Measurements from ENCODE around the gene LRRC3C.

The LRRC3C gene

DNA sequence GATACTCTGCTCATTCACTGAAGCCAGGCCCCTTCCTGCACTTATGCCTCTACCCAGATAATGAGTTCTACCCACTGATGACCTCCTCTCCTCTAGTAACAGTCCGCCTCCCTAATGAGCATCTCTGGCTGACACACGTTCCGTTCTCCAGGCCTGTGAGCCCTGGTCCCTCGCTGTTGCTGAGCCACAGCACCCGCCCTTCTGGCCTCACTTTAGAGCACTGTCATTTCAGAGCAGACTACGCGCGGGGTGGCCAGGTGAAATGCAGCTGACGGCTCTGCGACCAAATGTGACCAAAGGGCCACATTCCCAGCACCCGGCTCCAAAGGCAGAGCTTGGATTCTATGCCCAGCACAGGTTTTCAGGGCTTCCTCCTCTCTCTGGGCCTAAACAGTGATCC, 66.9 kb downstream of the LRRC3C start:
- DNase-seq, result no peak
- TF ChIP-seq POLR2A (IDR thresholded peaks at IDR 0.05; ENCODE audit: low read length) (no peak), GATA1 (IDR thresholded peaks at IDR 0.05; ENCODE audit: low read depth, low read length) (no peak)

All from erythroblast (primary cell).